HG03460 (cell line): Measurements from ENCODE around the gene SKOR2.

Experiments used
- ATAC-seq: cut with Tn5 transposase; IDR thresholded peaks from one replicate; pipeline ENCODE4 v1.9.1; 2021; ENCODE audit not compliant: unreplicated experiment

Gene SKOR2

GRCh38 chr18:47260120-47260923 lies 8.9 kb upstream of the SKOR2 start:
- no peak for ATAC-seq

- ATAC-seq = no peak
Observed at GRCh38 chr18:47254341-47254939, 3.0 kb upstream of the SKOR2 start.

GRCh38 chr18:47253101-47253654 lies 1.7 kb upstream of the SKOR2 start:
- ATAC-seq = no peak

DNA sequence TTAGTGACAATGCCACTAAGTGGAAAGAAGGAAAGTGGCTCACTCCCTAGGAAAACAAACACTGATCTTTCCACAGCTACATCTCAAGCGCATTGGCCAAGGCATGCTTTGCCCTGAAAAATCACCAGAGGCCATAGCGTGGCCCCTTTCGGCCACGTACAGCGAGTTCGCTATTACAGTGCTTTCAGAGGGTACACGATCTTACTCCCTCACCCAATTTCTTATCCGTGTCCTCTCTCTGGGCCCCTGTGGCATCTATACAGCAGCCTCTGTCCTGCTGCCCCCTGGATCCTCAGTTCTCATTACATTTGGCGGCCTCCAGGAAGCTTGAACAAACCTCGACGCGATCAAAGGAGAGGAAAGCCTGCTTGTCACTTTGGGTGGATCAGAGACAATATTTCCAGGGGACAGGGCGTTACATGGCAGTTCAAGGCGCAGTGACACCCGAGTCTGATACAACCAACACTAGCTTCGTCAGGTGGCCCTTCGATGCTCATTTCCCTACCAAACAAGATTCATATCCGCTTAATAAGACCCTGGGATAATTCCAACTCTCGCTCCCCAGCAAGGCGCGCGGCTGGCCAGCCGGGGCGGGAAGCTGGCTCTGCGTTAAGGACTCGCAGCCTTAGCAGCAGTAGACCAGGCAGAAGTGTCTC lies 941 bp downstream of the SKOR2 start:
- no peak for ATAC-seq

GRCh38 chr18:47249314-47249981 lies 2.0 kb downstream of the SKOR2 start:
- no peak for ATAC-seq

DNA sequence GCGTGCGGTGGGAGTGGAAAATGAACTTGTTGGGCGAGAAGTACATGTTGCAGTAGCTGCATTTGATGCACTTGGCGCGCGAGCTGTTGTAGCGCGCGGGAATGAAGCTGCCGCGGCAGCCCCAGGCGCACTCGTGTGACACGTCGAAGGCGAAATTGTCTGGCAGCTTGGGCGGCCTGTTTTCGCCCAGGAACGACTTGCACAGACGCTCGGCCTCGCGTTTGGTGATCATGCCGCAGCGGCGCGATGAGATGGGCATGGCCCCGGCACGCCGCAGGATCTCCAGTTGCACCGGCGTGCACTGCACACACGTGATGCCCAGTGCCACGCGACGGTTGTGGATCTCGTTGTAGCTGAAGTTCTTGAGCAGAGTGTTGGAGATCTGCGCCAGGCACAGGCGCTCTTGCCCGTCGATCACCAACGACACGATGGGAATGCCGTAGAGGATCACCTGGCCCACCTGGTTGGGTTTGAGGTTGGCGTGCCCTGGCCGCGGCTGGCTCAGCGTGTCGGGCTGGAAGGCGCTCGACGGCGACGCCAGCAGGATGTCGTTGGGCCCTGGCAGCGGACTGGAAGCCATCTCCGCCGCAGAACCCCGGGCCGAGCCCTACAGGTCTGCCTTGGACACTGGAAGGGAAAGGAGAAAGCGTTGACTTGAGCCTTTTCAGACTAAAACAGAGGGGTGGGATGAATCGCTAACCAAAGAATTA lies 2.7 kb downstream of the SKOR2 start:
- ATAC-seq = no peak

DNA sequence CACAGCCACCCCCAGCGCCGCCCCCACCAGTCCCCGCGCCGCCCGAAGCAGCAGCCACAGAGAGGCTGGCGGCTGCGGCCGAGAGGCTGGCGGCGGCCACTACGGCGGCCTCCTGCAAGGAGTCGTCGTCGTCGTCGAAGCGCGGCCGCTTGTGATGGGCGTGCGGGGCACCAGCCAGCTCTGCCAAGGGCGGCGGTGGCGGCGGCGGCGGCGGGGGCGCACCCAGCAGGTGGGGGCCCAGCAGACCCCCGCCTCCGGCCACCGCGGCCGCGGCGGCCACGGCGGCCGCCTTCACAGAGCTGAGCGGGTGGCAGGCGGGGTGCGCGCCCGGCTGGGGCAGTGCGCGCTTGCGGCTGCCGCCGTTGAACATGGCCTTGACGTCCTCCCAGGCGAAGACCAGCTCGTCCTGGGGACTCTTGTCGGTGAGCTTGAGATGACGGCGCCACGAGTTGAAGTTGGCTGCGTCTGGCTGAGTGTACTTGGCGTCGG lies 3.3 kb downstream of the SKOR2 start:
- no peak for ATAC-seq

GRCh38 chr18:47247416-47248114 lies 3.9 kb downstream of the SKOR2 start:
- no peak for ATAC-seq

DNA sequence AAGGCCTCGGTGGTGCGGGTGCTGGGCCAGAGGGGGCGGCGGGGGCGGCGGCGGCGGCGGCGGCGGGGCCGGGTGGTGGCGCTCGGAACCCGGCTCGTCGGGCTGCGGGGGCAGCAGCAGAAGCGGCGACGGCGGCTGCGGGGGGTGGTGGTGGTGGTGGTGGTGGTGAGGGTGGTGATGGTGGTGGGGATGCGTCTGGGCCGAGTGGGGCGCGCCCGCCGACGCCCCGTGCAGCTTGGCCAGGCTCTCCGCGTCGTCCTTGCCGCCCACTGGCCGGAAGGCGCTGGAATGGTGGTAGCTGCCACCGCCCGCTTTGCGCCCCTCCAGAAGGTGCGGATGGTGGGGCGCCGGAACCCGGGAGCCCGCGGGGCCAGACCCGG lies 4.4 kb downstream of the SKOR2 start:
- no peak for ATAC-seq

- ATAC-seq = no peak
Observed at GRCh38 chr18:47246027-47246971, 5.2 kb downstream of the SKOR2 start.

DNA sequence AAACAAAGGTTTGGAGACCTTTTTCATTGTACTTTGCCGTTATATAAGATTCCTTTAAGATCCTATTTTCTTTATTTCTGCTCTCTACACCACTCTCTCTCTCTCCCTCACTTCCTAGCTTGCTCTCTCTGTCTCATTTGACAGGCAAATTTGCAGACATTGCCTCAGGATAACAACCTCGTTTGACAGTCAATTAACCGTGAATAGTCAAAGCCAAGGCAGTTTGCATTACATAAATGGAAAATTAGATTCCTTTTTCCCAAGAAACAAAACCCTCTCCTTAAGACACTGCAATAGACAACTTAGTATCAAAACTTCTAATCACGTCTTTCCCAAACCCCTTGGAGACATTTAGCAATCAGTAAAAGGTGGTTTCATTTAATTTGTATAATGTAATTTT lies 7.4 kb downstream of the SKOR2 start:
- ATAC-seq = no peak

GRCh38 chr18:47235096-47235495 lies 16.4 kb downstream of the SKOR2 start:
- ATAC-seq = no peak

GRCh38 chr18:47226660-47227059 lies 24.8 kb downstream of the SKOR2 start:
- no peak for ATAC-seq

DNA sequence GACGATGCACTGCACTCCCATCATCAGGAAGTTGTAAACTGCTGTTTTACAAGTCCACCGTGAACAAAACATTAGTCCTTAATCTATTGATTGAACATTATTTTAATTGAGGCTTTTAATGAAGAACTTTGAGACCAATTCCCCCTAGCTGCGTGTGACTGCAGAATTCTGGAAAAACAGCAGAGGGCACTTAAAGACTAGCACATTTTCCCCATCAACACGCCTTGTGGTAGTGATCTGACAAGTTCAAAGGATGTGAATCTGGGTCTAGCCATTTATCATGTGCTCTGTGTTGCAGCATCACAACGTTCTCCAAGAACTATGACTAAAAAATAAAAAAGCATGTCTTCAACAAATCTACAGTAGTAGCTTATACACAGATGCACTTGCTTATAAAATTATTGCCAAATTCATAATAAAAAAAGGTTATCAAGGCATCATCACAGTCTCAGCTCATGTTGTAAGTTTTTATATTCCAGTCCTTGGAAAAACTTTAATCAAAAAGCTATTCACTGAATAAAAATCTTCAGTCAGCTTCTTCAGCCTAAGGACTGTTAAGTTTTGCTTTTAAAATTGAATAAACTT lies 35.8 kb downstream of the SKOR2 start:
- ATAC-seq = no peak

DNA sequence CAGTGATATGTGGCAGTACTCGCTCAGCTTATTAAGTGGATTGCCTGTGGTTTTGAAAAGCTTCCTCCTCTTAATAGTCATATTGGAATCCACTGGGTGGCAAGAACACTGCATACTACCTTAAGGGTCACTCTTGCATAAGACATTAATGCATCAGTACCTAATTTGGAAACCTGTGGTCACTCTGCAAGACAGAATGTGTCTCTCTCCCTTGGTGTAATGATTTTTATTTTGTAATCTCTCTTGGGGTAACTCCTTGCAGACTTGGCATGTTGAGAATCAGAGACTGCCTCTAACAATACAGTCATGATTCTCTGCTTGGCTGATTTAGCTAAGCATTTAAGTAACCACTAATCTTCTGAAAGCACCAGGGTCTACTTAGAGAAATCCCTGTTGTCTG lies 42.3 kb downstream of the SKOR2 start:
- no peak for ATAC-seq

- no peak for ATAC-seq
Observed at GRCh38 chr18:47206945-47207637, 44.4 kb downstream of the SKOR2 start.

DNA sequence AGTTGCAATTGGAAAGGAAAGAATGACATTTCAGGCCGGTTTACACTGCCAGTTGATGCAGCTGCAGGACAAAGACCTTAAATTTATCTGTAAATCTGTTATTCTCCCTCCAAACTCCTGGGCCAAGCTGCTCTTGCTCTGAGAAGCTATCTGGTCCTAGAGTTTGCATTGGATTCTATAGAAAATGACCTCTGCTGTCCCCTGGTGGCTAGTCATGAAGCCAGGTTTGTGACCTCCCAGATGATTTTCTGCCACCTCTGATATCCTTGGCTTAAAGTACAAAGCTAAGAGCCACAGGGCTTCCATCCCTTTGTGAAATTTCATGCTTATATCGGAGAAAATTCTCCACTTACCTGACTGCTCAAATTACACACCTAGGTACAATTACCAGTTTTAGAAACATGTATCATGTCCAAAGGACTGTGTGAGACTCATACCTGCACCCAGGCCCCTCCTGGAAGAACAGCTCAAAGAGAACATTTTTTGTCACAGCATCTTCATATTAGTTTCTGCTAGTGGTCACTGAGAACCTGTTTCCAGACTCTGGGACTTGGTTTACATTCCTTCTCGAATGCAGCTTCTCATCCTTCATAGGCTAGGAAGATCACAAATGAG lies 46.4 kb downstream of the SKOR2 start:
- ATAC-seq = no peak
